H1 (cell line): ENCODE results near the gene VPS26B. TPM values are rescaled to one million over a fixed set of nuclear protein-coding genes. Genes with fewer than 3 reads are reported as not detected.
A peak's percentile ranks its signal among the peaks of the same experiment; 100 is the strongest.

ENCODE experiments used
- CTCF ChIA-PET: fragments of 300-600 bp; sonication (Branson Sonifier 250); formaldehyde crosslinking; loops from one replicate; lab custom pipeline; 2021; ENCODE audit not compliant: partially characterized antibody; lab: Charles Lee
- POLR2A ChIA-PET: fragments of 300-600 bp; sonication (Branson Sonifier 250); formaldehyde crosslinking; loops from one replicate; lab custom pipeline; 2021; ENCODE audit warnings: inconsistent platforms; ENCODE audit not compliant: partially characterized antibody; lab: Charles Lee
- DNase-seq, 2 experiments: peaks; one replicate each; pipeline versions ENCODE4 v3.0.0 to v3.0.0-alpha.2; 2010 to 2022; ENCODE audit warnings: low spot score in 2 of 2, low read depth in 1 of 2, mixed read lengths in 1 of 2
- FAIRE-seq: peaks from 2 replicates; lab custom pipeline; 2011; peaks lifted over from hg19 to GRCh38; lab: Jason Lieb, UNC
- H2AFZ ChIP-seq: 2 replicates; pipeline ENCODE4 v1.8.1; 2012; ENCODE audit warnings: low read length, inconsistent platforms
- H2AK5ac ChIP-seq: 2 replicates; pipeline ENCODE4 v1.6.1; 2013; ENCODE audit warnings: low read depth, low read length
- H2BK120ac ChIP-seq: replicated peaks from 2 replicates; pipeline ENCODE3; 2013; ENCODE audit warnings: low read depth, low read length, inconsistent platforms
- H2BK12ac ChIP-seq: 2 replicates; pipeline ENCODE4 v1.6.1; 2013; ENCODE audit warnings: low read depth, low read length
- H2BK15ac ChIP-seq: 2 replicates; pipeline ENCODE4 v1.6.1; 2013; ENCODE audit warnings: low read length
- H2BK20ac ChIP-seq: 2 replicates; pipeline ENCODE4 v1.6.1; 2013; ENCODE audit warnings: low read length
- H2BK5ac ChIP-seq: 2 replicates; pipeline ENCODE4 v1.6.1; 2013; ENCODE audit warnings: low read depth, low read length
- H3K14ac ChIP-seq: 2 replicates; pipeline ENCODE4 v1.6.1; 2013; ENCODE audit warnings: inconsistent platforms; ENCODE audit not compliant: insufficient read length
- H3K18ac ChIP-seq: 2 replicates; pipeline ENCODE4 v1.6.1; 2013; ENCODE audit warnings: low read length; ENCODE audit errors: extremely low read depth
- H3K23ac ChIP-seq: 2 replicates; pipeline ENCODE4 v1.6.1; 2013; ENCODE audit warnings: inconsistent platforms; ENCODE audit not compliant: insufficient read length
- H3K23me2 ChIP-seq: 2 replicates; pipeline ENCODE4 v1.6.1; 2013; ENCODE audit warnings: low read depth, low read length
- H3K27ac ChIP-seq: 2 replicates; pipeline ENCODE4 v1.6.1; 2011; ENCODE audit warnings: low read depth, low read length, inconsistent platforms
- H3K27me3 ChIP-seq, 4 experiments: replicated peaks in 1 of 4; 1 replicate in 1 of 4; 2 replicates in 3 of 4; pipeline versions ENCODE4 v1.6.1 to v1.8.1; 2011 to 2013; ENCODE audit warnings: low read length in 3 of 4, mild to moderate bottlenecking in 3 of 4, inconsistent platforms in 2 of 4, mixed read lengths in 2 of 4, moderate library complexity in 1 of 4; ENCODE audit not compliant: control insufficient read depth in 3 of 4, insufficient read depth in 3 of 4; ENCODE audit errors: extremely low read depth in 1 of 4
- H3K36me3 ChIP-seq, 4 experiments: 2 replicates each; pipeline versions ENCODE4 v1.6.1 to v1.8.1; 2011 to 2013; ENCODE audit warnings: mild to moderate bottlenecking in 4 of 4, low read length in 3 of 4, moderate library complexity in 2 of 4, control low read depth in 1 of 4, inconsistent platforms in 1 of 4; ENCODE audit not compliant: insufficient read depth in 4 of 4, control insufficient read depth in 2 of 4
- H3K4ac ChIP-seq: replicated peaks from 2 replicates; pipeline ENCODE3; 2013; ENCODE audit warnings: low read length, low read depth, mixed read lengths, inconsistent platforms; ENCODE audit not compliant: insufficient read length
- H3K4me1 ChIP-seq, 4 experiments: replicated peaks in 1 of 4; 1 replicate in 1 of 4; 2 replicates in 3 of 4; pipeline versions ENCODE4 v1.6.1 to v1.8.1; 2011 to 2013; ENCODE audit warnings: low read length in 3 of 4, inconsistent platforms in 2 of 4, mixed read lengths in 1 of 4; ENCODE audit not compliant: insufficient read depth in 4 of 4, control insufficient read depth in 3 of 4
- H3K4me2 ChIP-seq, 2 experiments: 2 replicates each; pipeline versions ENCODE4 v1.6.1 to v1.8.1; 2011 to 2013; ENCODE audit warnings: low read depth in 2 of 2, low read length in 2 of 2, control low read depth in 1 of 2, inconsistent platforms in 1 of 2, mild to moderate bottlenecking in 1 of 2; ENCODE audit not compliant: insufficient read depth in 1 of 2
- H3K4me3 ChIP-seq, 4 experiments: fragments of 200-600, 300-600 bp in 1 of 4; sonication (generic), shearing (Covaris generic), sonication (Bioruptor Twin) in 1 of 4; 2 replicates each; pipeline versions ENCODE4 v1.5.1 to v1.8.1; 2011 to 2016; ENCODE audit warnings: low read length in 4 of 4, low read depth in 3 of 4, control low read depth in 2 of 4, inconsistent platforms in 2 of 4, mild to moderate bottlenecking in 2 of 4, mixed read lengths in 1 of 4, moderate library complexity in 1 of 4; ENCODE audit not compliant: insufficient read depth in 2 of 4; ENCODE audit errors: extremely low read depth in 1 of 4
- H3K56ac ChIP-seq: replicated peaks from 2 replicates; pipeline ENCODE3; 2013; ENCODE audit warnings: low read depth, mild to moderate bottlenecking, mixed read lengths, low read length, inconsistent platforms; ENCODE audit not compliant: insufficient read length
- H3K79me1 ChIP-seq: 2 replicates; pipeline ENCODE4 v1.6.1; 2013; ENCODE audit warnings: low read depth, low read length, control low read depth
- H3K79me2 ChIP-seq, 2 experiments: 2 replicates each; pipeline versions ENCODE4 v1.6.1 to v1.8.1; 2012 to 2013; ENCODE audit warnings: low read length in 2 of 2, mild to moderate bottlenecking in 2 of 2, inconsistent platforms in 1 of 2; ENCODE audit not compliant: insufficient read depth in 2 of 2, control insufficient read depth in 1 of 2
- H3K9ac ChIP-seq, 4 experiments: replicated peaks in 1 of 4; 1 replicate in 1 of 4; 2 replicates in 3 of 4; pipeline versions ENCODE4 v1.6.1 to v1.8.1; 2011 to 2013; ENCODE audit warnings: low read depth in 3 of 4, low read length in 3 of 4, control low read depth in 2 of 4, mild to moderate bottlenecking in 2 of 4, moderate library complexity in 2 of 4, inconsistent platforms in 1 of 4; ENCODE audit errors: extremely low read depth in 1 of 4
- H3K9me3 ChIP-seq, 2 experiments: 2 replicates each; pipeline versions ENCODE4 v1.6.1 to v1.8.1; 2012 to 2013; ENCODE audit warnings: mild to moderate bottlenecking in 2 of 2, moderate library complexity in 2 of 2, control low read depth in 1 of 2, inconsistent platforms in 1 of 2, low read depth in 1 of 2, low read length in 1 of 2, mixed read lengths in 1 of 2; ENCODE audit not compliant: insufficient read depth in 2 of 2
- H4K20me1 ChIP-seq, 2 experiments: replicated peaks in 1 of 2; 2 replicates each; pipeline versions ENCODE3 to v1.8.1; 2011 to 2013; ENCODE audit warnings: inconsistent platforms in 2 of 2, low read length in 2 of 2, mild to moderate bottlenecking in 1 of 2; ENCODE audit not compliant: insufficient read depth in 2 of 2, control insufficient read depth in 1 of 2
- H4K5ac ChIP-seq: 2 replicates; pipeline ENCODE4 v1.6.1; 2013; ENCODE audit warnings: low read length, low read depth, mixed read lengths, inconsistent platforms; ENCODE audit not compliant: insufficient read length
- H4K8ac ChIP-seq: 2 replicates; pipeline ENCODE4 v1.8.0; 2013; ENCODE audit warnings: mild to moderate bottlenecking, moderate library complexity, low read length, inconsistent platforms; ENCODE audit not compliant: insufficient read depth; ENCODE audit errors: extremely low read depth
- H4K91ac ChIP-seq: replicated peaks from 2 replicates; pipeline ENCODE3; 2013; ENCODE audit warnings: low read length, mixed read lengths, inconsistent platforms; ENCODE audit not compliant: insufficient read length
- CTCF ChIP-seq, 3 experiments: IDR thresholded peaks; 1 replicate in 2 of 3; 2 replicates in 1 of 3; pipeline versions ENCODE4 v1.5.1 to v1.6.1; 2011; ENCODE audit warnings: low read length in 3 of 3, mild to moderate bottlenecking in 3 of 3, inconsistent platforms in 2 of 3, low read depth in 1 of 3, moderate library complexity in 1 of 3; ENCODE audit not compliant: insufficient read depth in 1 of 3; ENCODE audit errors: control extremely low read depth in 1 of 3
- EP300 ChIP-seq, 2 experiments: IDR thresholded peaks; 1 replicate in 1 of 2; 2 replicates in 1 of 2; pipeline ENCODE4 v1.6.1; 2011 to 2012; ENCODE audit warnings: low read depth in 2 of 2, low read length in 2 of 2, mild to moderate bottlenecking in 2 of 2, borderline replicate concordance in 1 of 2, inconsistent platforms in 1 of 2, moderate library complexity in 1 of 2
- FOSL1 ChIP-seq: IDR thresholded peaks from 2 replicates; pipeline ENCODE4 v1.6.1; 2011; ENCODE audit warnings: mild to moderate bottlenecking, low read depth, low read length, moderate library complexity; ENCODE audit not compliant: insufficient read depth
- POLR2A ChIP-seq, 2 experiments: IDR thresholded peaks; 1 replicate in 1 of 2; 2 replicates in 1 of 2; pipeline ENCODE4 v1.6.1; 2011; ENCODE audit warnings: low read depth in 2 of 2, low read length in 2 of 2, mild to moderate bottlenecking in 2 of 2; ENCODE audit errors: control extremely low read depth in 1 of 2
- SIN3A ChIP-seq, 2 experiments: IDR thresholded peaks in 1 of 2; conservative IDR thresholded peaks in 1 of 2; 2 replicates each; pipeline ENCODE4 v1.6.1; 2011 to 2012; ENCODE audit warnings: low read length in 2 of 2, improper control_type of control experiment in 1 of 2, low read depth in 1 of 2, mild to moderate bottlenecking in 1 of 2
- SP2 ChIP-seq: IDR thresholded peaks from 2 replicates; pipeline ENCODE4 v1.6.1; 2012; ENCODE audit warnings: mild to moderate bottlenecking, low read length, inconsistent platforms
- SRF ChIP-seq: IDR thresholded peaks from 2 replicates; pipeline ENCODE4 v1.6.1; 2011; ENCODE audit warnings: mild to moderate bottlenecking, low read depth, low read length, moderate library complexity
- YY1 ChIP-seq: IDR thresholded peaks from 2 replicates; pipeline ENCODE4 v1.6.1; 2011; ENCODE audit warnings: low read depth, mild to moderate bottlenecking, low read length
- WGBS, 2 experiments: shearing (Covaris generic) in 1 of 2; methylation state at CpG; one replicate each; pipeline versions ENCODE4 v1.1.6 to v1.1.7; 2013 to 2015; ENCODE audit warnings: low lambda C conversion rate in 2 of 2, mixed read lengths in 2 of 2, inconsistent platforms in 1 of 2, low coverage in 1 of 2, missing lambda C conversion rate in 1 of 2; ENCODE audit not compliant: insufficient replicate concordance in 2 of 2, insufficient coverage in 1 of 2, insufficient read length in 1 of 2; ENCODE audit errors: extremely low coverage in 1 of 2, missing lambda C conversion rate in 1 of 2; 5-methylcytosine and 5-hydroxymethylcytosine counted together
- polyA plus RNA-seq, 7 experiments: library from polyadenylated mRNA; depleted of rRNA in 3 of 7; stranded (reverse) in 5 of 7; unstranded in 2 of 7; fragments of >200 nt in 5 of 7; fragments of 200-250 nt in 2 of 7; gene quantifications; 1 replicate in 5 of 7; 2 replicates in 1 of 7; 4 replicates in 1 of 7; pipeline versions ENCODE4 v1.2.1 to v1.2.3, GENCODE V29; 2011 to 2013; ENCODE audit warnings: missing spikeins in 2 of 7, mixed read lengths in 2 of 7
- total RNA-seq: library from RNA; stranded (reverse); fragmentation: NEBNext Ultra II Directional; extraction: Animal tissue kit (Norgen Biotek cat#: 25700); gene quantifications from 2 replicates; pipeline ENCODE4 v1.2.1, GENCODE V29; 2021
- TF ChIP-seq, protein P1 (sequence below): IDR thresholded peaks from 2 replicates; pipeline ENCODE4 v1.6.1; 2012; ENCODE audit warnings: inconsistent platforms

The VPS26B gene
- total and polyA plus RNA-seq, 2 of the 8 experiments (the other 6 are each of a cell fraction or from before 2014, with no cell fraction given), result 18.3 to 27.0 TPM

DNA sequence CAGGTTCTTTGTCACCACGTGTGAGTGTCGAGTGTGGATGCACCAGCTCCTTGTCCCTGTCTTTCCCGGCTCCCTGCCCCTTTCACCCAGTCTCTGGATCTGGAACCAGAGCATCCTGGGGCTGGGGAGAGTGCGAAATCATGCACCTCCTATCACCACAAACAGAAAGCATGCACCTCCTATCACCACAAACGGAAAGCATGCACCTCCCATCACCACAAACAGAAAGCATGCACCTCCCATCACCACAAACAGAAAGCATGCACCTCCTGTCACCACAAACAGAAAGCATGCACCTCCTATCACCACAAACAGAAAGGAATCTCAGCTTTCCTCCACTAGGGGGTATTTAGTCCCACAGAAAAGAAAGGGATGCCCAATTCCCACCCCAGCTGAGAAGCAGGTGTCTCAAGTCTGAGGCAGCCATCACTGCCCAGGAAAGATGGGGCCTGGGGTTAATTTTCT, 45.8 kb downstream of the VPS26B start:
- DNase-seq, result no peak
- no peak for TF ChIP-seq SRF
- TF ChIP-seq EP300 (IDR thresholded peaks at IDR 0.05; ENCODE audit: borderline replicate concordance in 1 of 2, low read depth in 2 of 2, low read length in 2 of 2), result no peak
- peak; percentile 72 for TF ChIP-seq YY1
- TF ChIP-seq FOSL1, result no peak
- TF ChIP-seq POLR2A (IDR thresholded peaks at IDR 0.05; ENCODE audit: control extremely low read depth in 1 of 2, low read depth in 2 of 2, low read length in 2 of 2), result no peak
- TF ChIP-seq, protein P1, sequence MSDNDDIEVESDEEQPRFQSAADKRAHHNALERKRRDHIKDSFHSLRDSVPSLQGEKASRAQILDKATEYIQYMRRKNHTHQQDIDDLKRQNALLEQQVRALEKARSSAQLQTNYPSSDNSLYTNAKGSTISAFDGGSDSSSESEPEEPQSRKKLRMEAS, result peak; percentile 78
- no peak for TF ChIP-seq SP2
- TF ChIP-seq SIN3A (conservative IDR thresholded peaks at IDR 0.05 in 1 of 2, IDR thresholded peaks at IDR 0.05 in 1 of 2; ENCODE audit: low read depth in 1 of 2, low read length in 2 of 2), result 0 out of 4 replicates have a peak, but pooled peaks have one; percentile 64 to 65
- peak in 2 of 3 experiments; percentile 36 to 60; a peak in 3 of 4 replicates for TF ChIP-seq CTCF (IDR thresholded peaks at IDR 0.05; ENCODE audit: control extremely low read depth in 1 of 3, insufficient read depth in 1 of 3, low read depth in 1 of 3, low read length in 3 of 3)

More for the DNA sequence above, 45.8 kb downstream of the VPS26B start:
- no peaks in the 10 kb centered on the region for H4K20me1 ChIP-seq
- no peaks in the 10 kb centered on the region for H3K9me3 ChIP-seq
- FAIRE-seq, result peak; percentile 75
- 64% methylated on average over 5 of the region's 5 CpGs; no CpG with 5 or more reads in 1 of the 2 experiments for WGBS, 2 experiments
- H2AFZ ChIP-seq, result no peak overlapping the region
- POLR2A ChIA-PET, result interaction anchor here (0.6 to 1.3 kb wide), 5 partner anchors 13 to 191 kb away, joined by 3 to 4 read pairs (median 3); partner anchors contain the start of gene ACAD8
- no peaks in the 10 kb centered on the region for H3K36me3 ChIP-seq
- H4K5ac ChIP-seq, result no peak overlapping the region
- H3K23ac ChIP-seq, result no peak overlapping the region
- H3K79me1 ChIP-seq, result peaks cover 3% of the 10 kb centered on the region; the same call in 1 of the 2 replicates
- H4K91ac ChIP-seq, result peak overlapping the region; percentile 20
- no peak overlapping the region for H3K4me3 ChIP-seq
- H3K4ac ChIP-seq, result no peak overlapping the region
- no peak overlapping the region for H3K4me2 ChIP-seq
- peak overlapping the region; percentile 57; the same call in 1 of the 2 replicates for H3K18ac ChIP-seq
- H2BK5ac ChIP-seq, result peak overlapping the region; percentile 81; the same call in 1 of the 2 replicates
- H3K79me2 ChIP-seq, result peaks cover 3 to 80% of the 10 kb centered on the region in 2 experiments; a peak in 3 of 4 replicates
- H3K14ac ChIP-seq, result no peak overlapping the region
- H2BK120ac ChIP-seq, result no peak overlapping the region
- H3K9ac ChIP-seq, result no peak overlapping the region
- no peak overlapping the region for H3K56ac ChIP-seq
- CTCF ChIA-PET, result interaction anchor here (0.7 to 12.0 kb wide), 10 partner anchors 7 to 599 kb away, joined by 3 to 114 read pairs (median 4); no protein-coding TSS in a partner anchor
- H3K23me2 ChIP-seq, result peaks cover 3% of the 10 kb centered on the region
- peak overlapping the region; percentile 52; the same call in 1 of the 2 replicates for H2BK12ac ChIP-seq
- H2AK5ac ChIP-seq, result peak overlapping the region; percentile 91; the same call in 1 of the 2 replicates
- H3K27ac ChIP-seq, result no peak overlapping the region
- no peak overlapping the region for H4K8ac ChIP-seq
- H3K4me1 ChIP-seq, result peaks cover 17 to 36% (median 21%) of the 10 kb centered on the region in 4 experiments
- no peaks in the 10 kb centered on the region; a peak in 1 of 7 replicates for H3K27me3 ChIP-seq
- H2BK15ac ChIP-seq, result peak overlapping the region; percentile 62
- peak overlapping the region; percentile 2; the same call in 1 of the 2 replicates for H2BK20ac ChIP-seq
